Measurements from ENCODE around the gene TJP2. TPM values are rescaled to one million over a fixed set of nuclear protein-coding genes. Genes with fewer than 3 reads are reported as not detected.

TJP2 gene
- total and polyA plus RNA-seq, 2 of the 4 experiments (the other 2 are of a cell fraction), result 38.3 to 49.3 TPM

- Histone ChIP-seq H3K18ac (ENCODE audit: low read depth, low read length) (no peak overlapping the region), H4K5ac (ENCODE audit: low read depth, low read length) (no peak overlapping the region), H4K20me1 (ENCODE audit: insufficient read depth, low read length) (peaks cover 9% of the 10 kb centered on the region), H3K27me3 (ENCODE audit: control insufficient read depth, insufficient read depth, low read length) (no peaks in the 10 kb centered on the region), H3K4me3 (ENCODE audit: insufficient read depth, low read depth, low read length) (no peak overlapping the region), H2AK5ac (ENCODE audit: low read depth, low read length) (no peak overlapping the region; the same call in 1 of the 2 replicates), H3K14ac (replicated peaks; ENCODE audit: low read depth, low read length) (0 out of 2 replicates have a peak overlapping the region, but pooled peaks have one; percentile 4), H3K9me3 (ENCODE audit: control insufficient read depth, insufficient read depth, low read length) (no peaks in the 10 kb centered on the region), H2BK15ac (ENCODE audit: low read depth, low read length) (no peak overlapping the region), H2AFZ (replicated peaks; ENCODE audit: low read length, poor library complexity) (peak overlapping the region; percentile 8), H3K9ac (ENCODE audit: low read depth, low read length) (no peak overlapping the region), H3K27ac (ENCODE audit: insufficient read depth, low read length) (no peak overlapping the region), H2AK9ac (replicated peaks; ENCODE audit: low read depth, low read length, poor library complexity) (no peak overlapping the region), H3K23ac (ENCODE audit: low read depth, low read length) (no peak overlapping the region; the same call in 1 of the 2 replicates), H3K9me1 (ENCODE audit: insufficient read depth, low read length) (peaks cover 15% of the 10 kb centered on the region), H3K79me1 (ENCODE audit: low read depth in 1 of 2, low read length in 2 of 2) (peaks cover 15 to 56% of the 10 kb centered on the region in 2 experiments; a peak in 3 of 4 replicates), H3K4ac (ENCODE audit: low read depth, low read length) (peak overlapping the region; percentile 55; the same call in 1 of the 2 replicates), H3K36me3 (ENCODE audit: control insufficient read depth, insufficient read depth, low read length) (no peaks in the 10 kb centered on the region), H2BK20ac (ENCODE audit: low read depth, low read length) (no peak overlapping the region), H4K8ac (ENCODE audit: low read depth in 2 of 2, low read length in 2 of 2) (no peak overlapping the region), H3K4me1 (ENCODE audit: control insufficient read depth, insufficient read depth, low read length) (peaks cover 8% of the 10 kb centered on the region), H3K4me2 (ENCODE audit: low read depth, low read length) (no peak overlapping the region), H2BK120ac (ENCODE audit: low read depth, low read length) (no peak overlapping the region), H3K56ac (ENCODE audit: extremely low read depth, insufficient read depth, low read length) (no peak overlapping the region), H4K91ac (ENCODE audit: insufficient read depth, low read depth, low read length) (no peak overlapping the region), H2BK5ac (ENCODE audit: low read depth, low read length, poor library complexity, severe bottlenecking) (no peak overlapping the region)
- no peak for DNase-seq
- ATAC-seq (ENCODE audit: low read depth), result no peak
- no TSS peak for BruUV-seq (replicated peaks)
- intact Hi-C loops (cut with micrococcal nuclease) (no loop called here), dilution Hi-C loops (cut with HindIII; ENCODE audit: low sequenced_read_pairs, unreplicated experiment) (no loop called here), in situ Hi-C loops (cut with MboI; ENCODE audit: low sequenced_read_pairs) (no loop called here)
- 89% methylated on average over 3 of the region's 7 CpGs; no CpG with 5 or more reads in 1 of the 2 experiments for WGBS, 2 experiments (ENCODE audit: extremely low coverage in 2 of 2, insufficient read length in 1 of 2)
- CTCF ChIA-PET, result interaction anchor here (1.0 kb wide), 1 partner anchor 23 kb away, joined by 3 read pairs; no protein-coding TSS in a partner anchor
- TF ChIP-seq BHLHE40 (IDR thresholded peaks at IDR 0.05; ENCODE audit: low read depth, low read length) (no peak), CEBPB (IDR thresholded peaks at IDR 0.05; ENCODE audit: low read depth, low read length) (no peak), USF2 (IDR thresholded peaks at IDR 0.05; ENCODE audit: low read depth, low read length) (no peak), CHD1 (IDR thresholded peaks at IDR 0.05; ENCODE audit: low read depth, low read length) (no peak), ELK1 (IDR thresholded peaks at IDR 0.05; ENCODE audit: borderline replicate concordance, low read depth, low read length) (no peak), POLR2A (IDR thresholded peaks at IDR 0.05; ENCODE audit: low read depth, low read length) (no peak), MAZ (IDR thresholded peaks at IDR 0.05; ENCODE audit: borderline replicate concordance, low read depth, low read length) (no peak), MAFK (IDR thresholded peaks at IDR 0.05; ENCODE audit: low read depth, low read length) (no peak), MXI1 (IDR thresholded peaks at IDR 0.05; ENCODE audit: borderline replicate concordance, low read depth, low read length) (no peak), RCOR1 (IDR thresholded peaks at IDR 0.05; ENCODE audit: insufficient replicate concordance, low read length) (no peak), SMC3 (IDR thresholded peaks at IDR 0.05; ENCODE audit: low read depth, low read length) (no peak)
- POLR2A ChIA-PET (ENCODE audit: unreplicated experiment), result interaction anchor here (0.5 kb wide), 1 partner anchor 85 kb away, joined by 3 read pairs; no protein-coding TSS in a partner anchor
Observed at GRCh38 chr9:69136779-69137178, 37.3 kb upstream of the TJP2 start.
